ENCODE results near the gene COX10. TPM values are rescaled to one million over a fixed set of nuclear protein-coding genes. Genes with fewer than 3 reads are reported as not detected.

The COX10 gene
- total RNA-seq, 1 experiment from 2014 or later, result 13.4 TPM

DNA sequence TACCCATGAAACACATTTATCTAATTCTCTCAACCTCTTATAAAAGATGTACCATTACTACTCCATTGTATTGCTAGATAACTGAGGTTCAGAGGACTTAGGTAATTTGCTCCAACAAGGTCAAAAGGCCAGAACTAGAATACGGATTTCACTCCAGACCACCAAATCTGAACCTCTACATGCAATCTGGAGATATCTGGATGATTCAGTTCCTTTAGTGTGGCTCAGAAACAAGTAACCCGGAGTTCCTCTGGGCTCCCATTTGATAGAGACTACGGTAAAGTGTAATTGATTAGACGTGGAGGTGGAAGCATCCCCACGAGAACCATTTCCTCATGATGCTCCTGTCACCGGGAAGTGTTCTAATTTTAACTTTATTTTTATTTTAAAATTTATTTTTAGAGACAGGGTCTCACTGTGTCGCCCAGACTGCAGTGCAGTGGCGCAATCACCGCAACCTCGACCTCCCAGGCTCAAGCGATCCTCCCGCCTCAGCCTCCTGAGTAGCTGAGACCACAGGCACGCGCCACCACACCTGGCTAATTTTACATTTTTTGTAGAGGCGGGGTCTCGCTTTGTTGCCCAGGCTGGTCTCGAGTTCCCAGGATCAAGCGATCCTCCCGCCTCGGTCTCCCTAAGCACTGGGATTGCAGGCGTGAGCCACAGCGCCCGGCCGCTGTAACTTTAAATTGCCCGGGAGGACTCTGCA is 608 bp upstream of the COX10 start:
- peak; percentile 82 for ATAC-seq
- intact Hi-C loops (cut with micrococcal nuclease; ENCODE audit: unreplicated experiment), result loop anchor here (10.0 kb wide), 1 partner anchor 724 kb away; no protein-coding TSS in a partner anchor
- no peaks in the 10 kb centered on the region for H3K27me3 ChIP-seq (ENCODE audit: control insufficient read depth, insufficient read depth, low read length)
- H3K9me3 ChIP-seq (ENCODE audit: control insufficient read depth, insufficient read depth, low read depth, low read length), result peaks cover 5% of the 10 kb centered on the region; the same call in 1 of the 2 replicates
- in situ Hi-C loops (cut with HindIII; ENCODE audit: low pct_unique_long_range_greater_than_20kb, low sequenced_read_pairs), result no loop called here
- no TSS peak for BruUV-seq (replicated peaks)
- POLR2A ChIA-PET, result interaction anchor here (0.6 kb wide), 1 partner anchor 82 kb away, joined by 3 read pairs; no protein-coding TSS in a partner anchor
- H3K4me1 ChIP-seq (ENCODE audit: control insufficient read depth, insufficient read depth, low read length), result peaks cover 11% of the 10 kb centered on the region; the same call in 1 of the 2 replicates
- TF ChIP-seq SIN3A (IDR thresholded peaks at IDR 0.05; ENCODE audit: borderline replicate concordance, insufficient read depth, low read depth, low read length) (no peak), TCF7L2 (IDR thresholded peaks at IDR 0.05; ENCODE audit: low read depth, low read length) (no peak), POLR2AphosphoS5 (IDR thresholded peaks at IDR 0.05; ENCODE audit: low read depth, low read length) (no peak)
- TF ChIP-seq, protein P1, sequence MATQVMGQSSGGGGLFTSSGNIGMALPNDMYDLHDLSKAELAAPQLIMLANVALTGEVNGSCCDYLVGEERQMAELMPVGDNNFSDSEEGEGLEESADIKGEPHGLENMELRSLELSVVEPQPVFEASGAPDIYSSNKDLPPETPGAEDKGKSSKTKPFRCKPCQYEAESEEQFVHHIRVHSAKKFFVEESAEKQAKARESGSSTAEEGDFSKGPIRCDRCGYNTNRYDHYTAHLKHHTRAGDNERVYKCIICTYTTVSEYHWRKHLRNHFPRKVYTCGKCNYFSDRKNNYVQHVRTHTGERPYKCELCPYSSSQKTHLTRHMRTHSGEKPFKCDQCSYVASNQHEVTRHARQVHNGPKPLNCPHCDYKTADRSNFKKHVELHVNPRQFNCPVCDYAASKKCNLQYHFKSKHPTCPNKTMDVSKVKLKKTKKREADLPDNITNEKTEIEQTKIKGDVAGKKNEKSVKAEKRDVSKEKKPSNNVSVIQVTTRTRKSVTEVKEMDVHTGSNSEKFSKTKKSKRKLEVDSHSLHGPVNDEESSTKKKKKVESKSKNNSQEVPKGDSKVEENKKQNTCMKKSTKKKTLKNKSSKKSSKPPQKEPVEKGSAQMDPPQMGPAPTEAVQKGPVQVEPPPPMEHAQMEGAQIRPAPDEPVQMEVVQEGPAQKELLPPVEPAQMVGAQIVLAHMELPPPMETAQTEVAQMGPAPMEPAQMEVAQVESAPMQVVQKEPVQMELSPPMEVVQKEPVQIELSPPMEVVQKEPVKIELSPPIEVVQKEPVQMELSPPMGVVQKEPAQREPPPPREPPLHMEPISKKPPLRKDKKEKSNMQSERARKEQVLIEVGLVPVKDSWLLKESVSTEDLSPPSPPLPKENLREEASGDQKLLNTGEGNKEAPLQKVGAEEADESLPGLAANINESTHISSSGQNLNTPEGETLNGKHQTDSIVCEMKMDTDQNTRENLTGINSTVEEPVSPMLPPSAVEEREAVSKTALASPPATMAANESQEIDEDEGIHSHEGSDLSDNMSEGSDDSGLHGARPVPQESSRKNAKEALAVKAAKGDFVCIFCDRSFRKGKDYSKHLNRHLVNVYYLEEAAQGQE (IDR thresholded peaks at IDR 0.05; ENCODE audit: insufficient read depth in 1 of 2, low read depth in 2 of 2, low read length in 1 of 2), result no peak
- TF ChIP-seq, protein P2, sequence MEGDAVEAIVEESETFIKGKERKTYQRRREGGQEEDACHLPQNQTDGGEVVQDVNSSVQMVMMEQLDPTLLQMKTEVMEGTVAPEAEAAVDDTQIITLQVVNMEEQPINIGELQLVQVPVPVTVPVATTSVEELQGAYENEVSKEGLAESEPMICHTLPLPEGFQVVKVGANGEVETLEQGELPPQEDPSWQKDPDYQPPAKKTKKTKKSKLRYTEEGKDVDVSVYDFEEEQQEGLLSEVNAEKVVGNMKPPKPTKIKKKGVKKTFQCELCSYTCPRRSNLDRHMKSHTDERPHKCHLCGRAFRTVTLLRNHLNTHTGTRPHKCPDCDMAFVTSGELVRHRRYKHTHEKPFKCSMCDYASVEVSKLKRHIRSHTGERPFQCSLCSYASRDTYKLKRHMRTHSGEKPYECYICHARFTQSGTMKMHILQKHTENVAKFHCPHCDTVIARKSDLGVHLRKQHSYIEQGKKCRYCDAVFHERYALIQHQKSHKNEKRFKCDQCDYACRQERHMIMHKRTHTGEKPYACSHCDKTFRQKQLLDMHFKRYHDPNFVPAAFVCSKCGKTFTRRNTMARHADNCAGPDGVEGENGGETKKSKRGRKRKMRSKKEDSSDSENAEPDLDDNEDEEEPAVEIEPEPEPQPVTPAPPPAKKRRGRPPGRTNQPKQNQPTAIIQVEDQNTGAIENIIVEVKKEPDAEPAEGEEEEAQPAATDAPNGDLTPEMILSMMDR (IDR thresholded peaks at IDR 0.05), result no peak
- peak overlapping the region; percentile 93 to 97 for H3K4me3 ChIP-seq (ENCODE audit: low read depth in 2 of 2, low read length in 2 of 2)
- H3K36me3 ChIP-seq (ENCODE audit: control insufficient read depth, insufficient read depth, low read length), result peaks cover 7% of the 10 kb centered on the region; the same call in 1 of the 2 replicates
- CTCF ChIA-PET, result no interaction called here
- DNase-seq (ENCODE audit: low read depth, low spot score), result no peak
- peak overlapping the region; percentile 76 for H3K27ac ChIP-seq (ENCODE audit: low read length)

DNA sequence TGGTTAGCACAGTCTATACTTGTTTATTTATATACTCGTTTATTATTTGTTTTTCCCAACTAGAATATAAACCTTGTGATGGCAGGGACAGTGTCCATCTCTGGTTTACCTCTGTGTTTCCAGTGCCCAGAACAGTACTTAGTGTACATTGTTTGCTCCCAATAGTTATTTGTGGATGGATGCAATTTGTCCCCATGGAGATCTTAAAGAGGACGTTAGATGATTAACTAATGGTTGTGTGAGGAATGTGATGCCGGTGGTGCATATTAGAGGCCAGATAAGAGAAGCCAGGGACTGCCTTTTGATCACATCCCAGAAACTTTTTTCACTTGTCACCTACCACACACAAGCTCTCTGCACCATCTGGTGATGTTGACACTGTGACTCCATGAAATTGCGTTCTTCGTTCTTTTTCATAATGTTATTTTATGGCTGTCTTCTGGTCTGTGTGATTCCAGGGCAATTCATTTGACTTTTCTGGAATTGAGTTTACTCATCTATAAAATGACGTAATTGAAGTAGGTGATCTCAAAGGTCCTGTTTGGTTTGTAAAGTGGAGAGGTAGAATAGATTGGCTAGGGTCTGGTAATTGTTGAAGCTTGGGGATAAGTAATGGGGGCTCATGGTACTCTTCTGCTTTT is 1.2 kb downstream of the COX10 start:
- ChIA-PET CTCF (no interaction called here), POLR2A (no interaction called here)
- in situ Hi-C loops (cut with HindIII; ENCODE audit: low pct_unique_long_range_greater_than_20kb, low sequenced_read_pairs), result no loop called here
- no peak for TF ChIP-seq POLR2AphosphoS5 (IDR thresholded peaks at IDR 0.05; ENCODE audit: low read depth, low read length)
- TF ChIP-seq, protein P2 (IDR thresholded peaks at IDR 0.05), result no peak
- no peak for TF ChIP-seq SIN3A (IDR thresholded peaks at IDR 0.05; ENCODE audit: borderline replicate concordance, insufficient read depth, low read depth, low read length)
- TF ChIP-seq, protein P1 (IDR thresholded peaks at IDR 0.05; ENCODE audit: insufficient read depth in 1 of 2, low read depth in 2 of 2, low read length in 1 of 2), result no peak
- no peak for TF ChIP-seq TCF7L2 (IDR thresholded peaks at IDR 0.05; ENCODE audit: low read depth, low read length)
- H3K4me1 ChIP-seq (ENCODE audit: control insufficient read depth, insufficient read depth, low read length), result peaks cover 11% of the 10 kb centered on the region; the same call in 1 of the 2 replicates
- H3K36me3 ChIP-seq (ENCODE audit: control insufficient read depth, insufficient read depth, low read length), result peaks cover 14% of the 10 kb centered on the region
- H3K27me3 ChIP-seq (ENCODE audit: control insufficient read depth, insufficient read depth, low read length), result no peaks in the 10 kb centered on the region
- no peak for DNase-seq (ENCODE audit: low read depth, low spot score)
- peak overlapping the region; percentile 93 to 97 for H3K4me3 ChIP-seq (ENCODE audit: low read depth in 2 of 2, low read length in 2 of 2)
- intact Hi-C loops (cut with micrococcal nuclease; ENCODE audit: unreplicated experiment), result no loop called here
- peaks cover 5% of the 10 kb centered on the region; the same call in 1 of the 2 replicates for H3K9me3 ChIP-seq (ENCODE audit: control insufficient read depth, insufficient read depth, low read depth, low read length)
- no peak for ATAC-seq
- H3K27ac ChIP-seq (ENCODE audit: low read length), result peak overlapping the region; percentile 95
- BruUV-seq (replicated peaks), result no TSS peak
